Body of pancreas (tissue), 4 donors: ENCODE measurements around the gene ITGA4. TPM values are rescaled to one million over a fixed set of nuclear protein-coding genes. Genes with fewer than 3 reads are reported as not detected.

Source experiments
- ATAC-seq: fragments of 150-250 bp; one replicate; pipeline ENCODE4 v1.9.1; 2016
- DNase-seq, 4 donors: peaks; one replicate each; pipeline ENCODE4 v3.0.0-alpha.2; 2019
- H3K27ac ChIP-seq, 4 donors: fragments of 200-600 bp; sonication (generic); 1 replicate in 3 of 4; 2 replicates in 1 of 4; pipeline versions ENCODE4 v1.5.1 to v1.6.1; 2016 to 2019; ENCODE audit warnings: mild to moderate bottlenecking in 1 of 4, mixed read lengths in 1 of 4, moderate library complexity in 1 of 4
- H3K27me3 ChIP-seq, 2 donors: fragments of 200-600 bp; sonication (generic); one replicate each; pipeline ENCODE4 v1.6.0; 2016; ENCODE audit warnings: mild to moderate bottlenecking in 1 of 2
- H3K36me3 ChIP-seq, 2 donors: fragments of 200-600 bp; sonication (generic); replicated peaks in 1 of 2; 2 replicates each; pipeline ENCODE4 v1.5.1; 2016; ENCODE audit warnings: low read depth in 2 of 2; ENCODE audit not compliant: insufficient read depth in 1 of 2
- H3K4me1 ChIP-seq: fragments of 200-600 bp; sonication (generic); one replicate; pipeline ENCODE4 v1.6.0; 2016
- H3K4me3 ChIP-seq, 2 donors: fragments of 200-600 bp; sonication (generic); 1 replicate in 1 of 2; 2 replicates in 1 of 2; pipeline ENCODE4 v1.5.1; 2016 to 2019
- H3K9me3 ChIP-seq, 3 donors: fragments of 200-600 bp; sonication (generic); 1 replicate in 2 of 3; 2 replicates in 1 of 3; pipeline ENCODE4 v1.5.1; 2016
- POLR2A ChIP-seq, 3 donors: fragments of 450-650 bp; IDR thresholded peaks; one replicate each; pipeline ENCODE4 v1.6.1; 2016; ENCODE audit warnings: antibody characterized with exemption in 3 of 3, mild to moderate bottlenecking in 2 of 3
- WGBS, 2 donors: methylation state at CpG; one replicate each; pipeline ENCODE4 v1.1.5; 2017; 5-methylcytosine and 5-hydroxymethylcytosine counted together
- intact Hi-C: fragments of 100-400 bp; cut with DNase I; formaldehyde crosslinking; loops from one replicate; pipeline ENCODE4 v1.15.1; 2023
- total RNA-seq, 2 donors: library from RNA; depleted of rRNA; stranded (reverse); fragments of >200 nt; gene quantifications; one replicate each; pipeline ENCODE4 v1.1.0, GENCODE V29; 2016
- TF ChIP-seq, protein P1 (sequence below), 7 experiments: fragments of 450-650 bp in 4 of 7; fragments of 200-600 bp in 3 of 7; sonication (generic) in 3 of 7; IDR thresholded peaks; one replicate each; pipeline ENCODE4 v1.5.1; 2016 to 2019; ENCODE audit warnings: antibody characterized with exemption in 7 of 7

Gene ITGA4
- total RNA-seq, 2 donors from 2014 or later, result 3.4 to 4.3 TPM

DNA sequence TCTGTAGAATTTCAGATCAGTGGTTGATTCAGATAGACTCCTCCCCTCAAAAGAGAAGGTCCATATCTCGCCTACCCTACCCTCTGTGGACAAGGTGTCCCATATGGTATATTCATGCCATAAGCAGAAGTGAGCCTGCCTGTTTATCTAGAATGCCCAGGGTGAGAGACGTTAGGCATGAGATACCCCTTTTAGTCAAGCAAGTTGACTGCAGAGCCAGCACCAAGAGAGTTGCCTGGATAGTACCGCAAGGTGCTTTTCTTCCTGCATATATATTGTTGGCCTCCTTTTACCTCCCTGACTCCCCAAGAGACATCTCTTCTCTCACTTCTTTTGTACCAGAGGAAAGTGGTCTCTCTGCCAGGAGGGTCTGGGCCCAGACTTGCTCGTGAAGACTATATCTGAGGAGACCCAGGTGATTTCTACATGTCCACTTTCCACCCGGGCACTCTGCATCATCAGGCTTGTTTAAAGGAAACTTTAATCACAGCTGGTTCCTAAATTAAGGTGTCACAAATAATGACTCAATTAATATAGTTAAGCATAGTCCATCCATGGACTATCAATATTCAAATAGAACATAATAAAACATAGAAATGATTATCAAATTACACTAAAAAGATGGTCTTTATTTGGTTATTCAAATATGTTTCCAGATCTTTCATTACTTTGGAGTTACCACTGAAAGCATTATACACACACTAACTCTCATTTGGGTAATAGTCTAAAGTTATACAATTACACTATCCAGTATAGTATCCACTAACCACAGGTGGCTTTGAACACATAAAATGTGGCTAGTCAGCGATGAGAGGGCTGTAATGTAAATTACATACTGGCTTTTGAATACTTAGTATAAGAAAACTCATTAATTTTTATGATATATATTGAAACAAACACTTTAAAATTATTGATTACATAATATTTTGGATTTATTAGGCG lies 4.1 kb downstream of the ITGA4 start:
- 60 to 74% methylated on average over 7 of the region's 7 CpGs for WGBS, 2 donors
- peaks cover 0 to 2% (median 0%) of the 10 kb centered on the region in 3 donors for H3K9me3 ChIP-seq

DNA sequence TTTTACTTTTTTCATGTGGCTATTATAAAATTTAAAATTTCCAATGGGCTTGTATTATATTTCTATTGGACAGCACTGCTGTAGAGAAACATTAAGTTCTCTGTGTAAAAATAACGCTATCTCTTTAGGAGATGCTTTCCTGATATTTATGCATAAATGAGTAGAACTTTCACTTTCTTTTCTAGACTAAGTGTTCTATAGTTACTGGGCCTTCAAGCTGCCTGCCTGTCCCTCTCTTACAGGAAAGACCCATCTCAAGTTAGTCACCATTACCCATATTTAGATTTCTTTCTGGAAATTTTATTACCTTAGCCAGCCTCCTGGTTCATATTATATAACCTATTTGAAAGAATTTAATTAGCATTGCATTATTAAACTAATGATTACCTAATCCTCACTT lies 4.8 kb downstream of the ITGA4 start:
- no peak for TF ChIP-seq POLR2A (IDR thresholded peaks at IDR 0.05)
- TF ChIP-seq, protein P1, sequence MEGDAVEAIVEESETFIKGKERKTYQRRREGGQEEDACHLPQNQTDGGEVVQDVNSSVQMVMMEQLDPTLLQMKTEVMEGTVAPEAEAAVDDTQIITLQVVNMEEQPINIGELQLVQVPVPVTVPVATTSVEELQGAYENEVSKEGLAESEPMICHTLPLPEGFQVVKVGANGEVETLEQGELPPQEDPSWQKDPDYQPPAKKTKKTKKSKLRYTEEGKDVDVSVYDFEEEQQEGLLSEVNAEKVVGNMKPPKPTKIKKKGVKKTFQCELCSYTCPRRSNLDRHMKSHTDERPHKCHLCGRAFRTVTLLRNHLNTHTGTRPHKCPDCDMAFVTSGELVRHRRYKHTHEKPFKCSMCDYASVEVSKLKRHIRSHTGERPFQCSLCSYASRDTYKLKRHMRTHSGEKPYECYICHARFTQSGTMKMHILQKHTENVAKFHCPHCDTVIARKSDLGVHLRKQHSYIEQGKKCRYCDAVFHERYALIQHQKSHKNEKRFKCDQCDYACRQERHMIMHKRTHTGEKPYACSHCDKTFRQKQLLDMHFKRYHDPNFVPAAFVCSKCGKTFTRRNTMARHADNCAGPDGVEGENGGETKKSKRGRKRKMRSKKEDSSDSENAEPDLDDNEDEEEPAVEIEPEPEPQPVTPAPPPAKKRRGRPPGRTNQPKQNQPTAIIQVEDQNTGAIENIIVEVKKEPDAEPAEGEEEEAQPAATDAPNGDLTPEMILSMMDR (IDR thresholded peaks at IDR 0.05), result no peak
- H3K27me3 ChIP-seq, result peaks cover 0 to 14% of the 10 kb centered on the region in 2 donors
- ATAC-seq (no peak), DNase-seq (no peak)
- H3K27ac ChIP-seq, result no peak overlapping the region
- H3K4me3 ChIP-seq, result no peak overlapping the region
- H3K36me3 ChIP-seq, result no peaks in the 10 kb centered on the region
- intact Hi-C loops, result loop anchor here (10.0 kb wide), 1 partner anchor 1337 kb away; no protein-coding TSS in a partner anchor
- peaks cover 12% of the 10 kb centered on the region for H3K4me1 ChIP-seq
- H3K9me3 ChIP-seq, result peaks cover 0 to 2% (median 0%) of the 10 kb centered on the region in 3 donors
- WGBS, 2 donors, result 63 to 68% methylated on average over 1 of the region's 1 CpG

More for the DNA sequence above, 4.1 kb downstream of the ITGA4 start:
- H3K4me1 ChIP-seq, result peaks cover 17% of the 10 kb centered on the region
- no peak overlapping the region for H3K27ac ChIP-seq
- no peak overlapping the region for H3K4me3 ChIP-seq
- TF ChIP-seq, protein P1 (IDR thresholded peaks at IDR 0.05), result no peak
- TF ChIP-seq POLR2A (IDR thresholded peaks at IDR 0.05), result no peak
- DNase-seq (no peak), ATAC-seq (no peak)
- intact Hi-C loops, result loop anchor here (10.0 kb wide), 1 partner anchor 1337 kb away; no protein-coding TSS in a partner anchor
- no peaks in the 10 kb centered on the region for H3K36me3 ChIP-seq
- H3K27me3 ChIP-seq, result peaks cover 0 to 18% of the 10 kb centered on the region in 2 donors

DNA sequence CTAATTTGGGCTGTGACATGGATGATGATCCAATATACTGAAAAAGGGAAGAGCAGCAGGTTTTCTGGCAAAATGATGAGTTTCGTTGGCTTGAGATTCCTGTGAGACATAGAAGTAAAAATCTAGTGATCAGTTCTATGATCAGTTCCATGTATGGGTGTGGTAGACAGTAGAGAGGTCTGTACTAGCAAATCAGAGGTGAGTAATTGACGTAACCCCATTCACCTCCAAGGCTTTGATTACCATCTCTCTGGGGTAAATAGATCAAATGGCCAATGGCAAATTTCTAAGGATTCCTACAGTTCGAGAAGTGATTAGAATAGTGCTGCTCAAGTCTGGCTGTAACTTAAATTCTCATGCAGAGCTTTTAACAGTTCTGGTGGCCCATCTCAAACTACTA lies 6.4 kb downstream of the ITGA4 start:
- H3K27ac ChIP-seq, result no peak overlapping the region
- no peak for DNase-seq
- H3K9me3 ChIP-seq, result peaks cover 0 to 2% (median 0%) of the 10 kb centered on the region in 3 donors
- H3K27me3 ChIP-seq, result no peaks in the 10 kb centered on the region
- intact Hi-C loops, result loop anchor here (10.0 kb wide), 1 partner anchor 1339 kb away; no protein-coding TSS in a partner anchor
- no peaks in the 10 kb centered on the region for H3K4me1 ChIP-seq
- 55 to 64% methylated on average over 3 of the region's 3 CpGs for WGBS, 2 donors
- no peak for TF ChIP-seq POLR2A (IDR thresholded peaks at IDR 0.05)
- TF ChIP-seq, protein P1 (IDR thresholded peaks at IDR 0.05), result no peak
- ATAC-seq, result no peak
- no peaks in the 10 kb centered on the region for H3K36me3 ChIP-seq
- H3K4me3 ChIP-seq, result no peak overlapping the region

DNA sequence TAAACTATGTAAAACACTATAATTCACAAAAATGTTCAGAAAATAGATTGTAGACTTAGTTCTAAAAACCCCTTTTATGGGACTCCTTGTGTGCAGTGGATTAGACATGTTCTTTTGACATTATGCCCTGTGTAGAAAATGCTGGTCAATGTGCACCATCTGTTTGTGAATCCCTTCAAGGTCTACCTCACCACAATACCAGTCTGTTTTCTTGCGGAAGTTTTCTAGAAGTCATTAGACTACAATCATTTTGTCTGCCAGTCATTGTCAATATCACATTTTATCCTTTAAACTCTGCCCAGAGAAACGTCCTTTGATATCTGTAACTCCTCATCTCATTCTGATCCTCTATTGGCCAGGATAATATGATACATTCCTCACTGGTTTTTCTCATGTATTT lies 7.8 kb downstream of the ITGA4 start:
- no peaks in the 10 kb centered on the region for H3K27me3 ChIP-seq
- no peak overlapping the region for H3K27ac ChIP-seq
- ATAC-seq, result no peak
- no peaks in the 10 kb centered on the region for H3K4me1 ChIP-seq
- intact Hi-C loops, result loop anchor here (10.0 kb wide), 1 partner anchor 1340 kb away; no protein-coding TSS in a partner anchor
- TF ChIP-seq POLR2A (IDR thresholded peaks at IDR 0.05), result no peak
- TF ChIP-seq, protein P1 (IDR thresholded peaks at IDR 0.05), result no peak
- WGBS, 2 donors, result 30 to 46% methylated on average over 2 of the region's 2 CpGs
- H3K4me3 ChIP-seq, result no peak overlapping the region
- no peak for DNase-seq
- no peaks in the 10 kb centered on the region for H3K36me3 ChIP-seq
- peaks cover 0 to 2% (median 0%) of the 10 kb centered on the region in 3 donors for H3K9me3 ChIP-seq
